Kidney (tissue), 14 donors: ENCODE data around the gene SH3GL3. TPM values are rescaled to one million over a fixed set of nuclear protein-coding genes. Genes with fewer than 3 reads are reported as not detected.

Experiments used
- DNase-seq, 5 donors: peaks; one replicate each; pipeline ENCODE4 v3.0.0-alpha.2; 2013 to 2020
- FAIRE-seq: peaks from 2 replicates; lab custom pipeline; 2012; peaks lifted over from hg19 to GRCh38; lab: Jason Lieb, UNC
- H3K27ac ChIP-seq, 2 donors: one replicate each; pipeline ENCODE4 v1.7.0; 2013; ENCODE audit warnings: low read depth in 2 of 2, low read length in 2 of 2, inconsistent platforms in 1 of 2
- H3K27me3 ChIP-seq: one replicate; pipeline ENCODE4 v1.7.1; 2013; ENCODE audit warnings: low read length, inconsistent platforms; ENCODE audit not compliant: control insufficient read depth, insufficient read depth
- H3K36me3 ChIP-seq, 3 donors: one replicate each; pipeline versions ENCODE4 v1.7.0 to v1.7.1; 2013; ENCODE audit warnings: low read length in 3 of 3, control low read depth in 1 of 3, inconsistent platforms in 1 of 3; ENCODE audit not compliant: insufficient read depth in 3 of 3, control insufficient read depth in 2 of 3
- H3K4me1 ChIP-seq, 3 donors: one replicate each; pipeline versions ENCODE4 v1.7.0 to v1.7.1; 2013; ENCODE audit warnings: low read length in 3 of 3, inconsistent platforms in 1 of 3, low read depth in 1 of 3; ENCODE audit not compliant: control insufficient read depth in 2 of 3, insufficient read depth in 2 of 3
- H3K4me3 ChIP-seq, 3 donors: one replicate each; pipeline versions ENCODE4 v1.7.0 to v1.8.1; 2013; ENCODE audit warnings: low read length in 3 of 3, control low read depth in 1 of 3, inconsistent platforms in 1 of 3
- H3K9ac ChIP-seq, 3 donors: one replicate each; pipeline versions ENCODE4 v1.7.0 to v1.7.1; 2013; ENCODE audit warnings: low read length in 3 of 3, control low read depth in 1 of 3, inconsistent platforms in 1 of 3
- H3K9me3 ChIP-seq, 3 donors: one replicate each; pipeline versions ENCODE4 v1.7.0 to v1.7.1; 2013; ENCODE audit warnings: low read length in 3 of 3, control low read depth in 1 of 3, inconsistent platforms in 1 of 3; ENCODE audit not compliant: control insufficient read depth in 2 of 3, insufficient read depth in 1 of 3
- CTCF ChIP-seq: IDR thresholded peaks from 3 replicates; pipeline ENCODE4 v1.5.1; 2012; ENCODE audit warnings: mild to moderate bottlenecking, moderate library complexity, borderline replicate concordance; ENCODE audit not compliant: insufficient read depth; ENCODE audit errors: extremely low read depth
- intact Hi-C: fragments of 100-400 bp; cut with DNase I; formaldehyde crosslinking; loops from one replicate; pipeline ENCODE4 v1.11.1; 2022
- polyA plus RNA-seq: library from polyadenylated mRNA; stranded (reverse); fragments of 350-450 nt; fragmentation: Illumina TruSeq; extraction: RNeasy Lipid Tissue Mini Kit (QIAGEN cat#74804); gene quantifications from one replicate; pipeline ENCODE4 v1.2.3, GENCODE V29; 2014; ENCODE audit warnings: low read depth, low replicate concordance; ENCODE audit not compliant: insufficient read depth
- total RNA-seq: library from RNA; stranded (reverse); fragmentation: NEBNext Ultra II Directional; extraction: Animal tissue kit (Norgen Biotek cat#: 25700); gene quantifications from one replicate; pipeline ENCODE4 v1.2.1, GENCODE V29; 2021
- donor health status: control.
- donor health status: control.
- donor health status: control.
- donor health status: control.
- donor health status: control.
- donor health status: DM: yes; HTN: yes; CAD: no.
- donor health status: Normal renal cell carcinoma (clear cell type).

SH3GL3 gene
- total and polyA plus RNA-seq, 2 donors from 2014 or later: 0.47 TPM; not detected in 1

- Histone ChIP-seq H3K9ac (no peak overlapping the region), H3K9me3 (no peaks in the 10 kb centered on the region), H3K4me3 (no peak overlapping the region), H3K27me3 (no peaks in the 10 kb centered on the region), H3K4me1 (no peaks in the 10 kb centered on the region), H3K27ac (no peak overlapping the region), H3K36me3 (no peaks in the 10 kb centered on the region)
- no peak for TF ChIP-seq CTCF
- intact Hi-C loops: no loop called here
- no peak for FAIRE-seq
- peak in 3 of 5 donors; percentile 33 to 85 (median 75) for DNase-seq
These were observed 145.4 kb downstream of the SH3GL3 start for GRCh38 chr15:83592370-83593040.

GRCh38 chr15:83595191-83595590 lies 148.1 kb downstream of the SH3GL3 start:
- intact Hi-C loops: no loop called here
- Histone ChIP-seq H3K36me3 (no peaks in the 10 kb centered on the region), H3K4me3 (no peak overlapping the region), H3K9me3 (peaks cover 0 to 3% (median 0%) of the 10 kb centered on the region in 3 donors), H3K9ac (no peak overlapping the region), H3K27me3 (no peaks in the 10 kb centered on the region), H3K4me1 (no peaks in the 10 kb centered on the region), H3K27ac (no peak overlapping the region)
- no peak for FAIRE-seq
- TF ChIP-seq CTCF: no peak
- no peak for DNase-seq

- no peaks in the 10 kb centered on the region for H3K36me3 ChIP-seq
- no peak for TF ChIP-seq CTCF
- no peak for DNase-seq
- H3K9ac ChIP-seq: no peak overlapping the region
- intact Hi-C loops: no loop called here
- H3K27ac ChIP-seq: no peak overlapping the region
- no peak overlapping the region for H3K4me3 ChIP-seq
- H3K4me1 ChIP-seq: no peaks in the 10 kb centered on the region
- no peaks in the 10 kb centered on the region for H3K27me3 ChIP-seq
- H3K9me3 ChIP-seq: peaks cover 0 to 3% (median 0%) of the 10 kb centered on the region in 3 donors
- FAIRE-seq: no peak
These were observed 150.9 kb downstream of the SH3GL3 start for GRCh38 chr15:83598031-83598430.
